Measurements from ENCODE around the gene PCNX2. TPM values are rescaled to one million over a fixed set of nuclear protein-coding genes. Genes with fewer than 3 reads are reported as not detected.

Gene PCNX2
- total RNA-seq, 1 donor from 2014 or later, result 25.5 TPM

GRCh38 chr1:233019778-233020325, 275.7 kb downstream of the PCNX2 start:
- no peak overlapping the region for H3K4me3 ChIP-seq (ENCODE audit: insufficient read depth, low read depth, low read length)
- peaks cover 6% of the 10 kb centered on the region for H3K4me1 Mint-ChIP-seq (ENCODE audit: low read depth, unreplicated experiment)
- H4K20me1 ChIP-seq (ENCODE audit: insufficient read depth, low read length), result no peaks in the 10 kb centered on the region
- no peak overlapping the region for H3K27ac ChIP-seq (ENCODE audit: low read depth, low read length)
- H3K27me3 Mint-ChIP-seq (ENCODE audit: low read depth, unreplicated experiment), result no peaks in the 10 kb centered on the region
- no peaks in the 10 kb centered on the region for H3K27me3 ChIP-seq (ENCODE audit: insufficient read depth, low read length)
- no peak overlapping the region for H2AFZ ChIP-seq (ENCODE audit: low read depth, low read length)
- no peaks in the 10 kb centered on the region for H3K9me3 ChIP-seq (ENCODE audit: insufficient read depth, low read depth, low read length)
- peak overlapping the region; percentile 38 for H3K4me2 ChIP-seq (ENCODE audit: low read length)
- FAIRE-seq, result no peak
- H3K36me3 ChIP-seq (ENCODE audit: insufficient read depth, low read length), result no peaks in the 10 kb centered on the region
- DNase-seq (ENCODE audit: low read depth), result peak; percentile 40
- peak overlapping the region; percentile 4 for H3K9ac ChIP-seq (ENCODE audit: low read length)
- H3K9me3 Mint-ChIP-seq (ENCODE audit: unreplicated experiment), result peaks cover 2% of the 10 kb centered on the region
- no peak overlapping the region for H3K27ac Mint-ChIP-seq (ENCODE audit: unreplicated experiment)
- no peak overlapping the region for H3K4me3 Mint-ChIP-seq (ENCODE audit: unreplicated experiment)
- TF ChIP-seq EZH2 (IDR thresholded peaks at IDR 0.05; ENCODE audit: insufficient read depth, low read length), result no peak
- TF ChIP-seq CTCF (IDR thresholded peaks at IDR 0.05; ENCODE audit: insufficient read depth, low read depth, low read length), result no peak
- peaks cover 10% of the 10 kb centered on the region for H3K4me1 ChIP-seq (ENCODE audit: insufficient read depth, low read length)
- no peaks in the 10 kb centered on the region for H3K79me2 ChIP-seq (ENCODE audit: insufficient read depth, low read length)
- H3K36me3 Mint-ChIP-seq (ENCODE audit: low read depth, unreplicated experiment), result peaks cover 17% of the 10 kb centered on the region

GRCh38 chr1:233019083-233019482, 276.4 kb downstream of the PCNX2 start:
- Mint-ChIP-seq H3K4me1 (ENCODE audit: low read depth, unreplicated experiment) (peaks cover 6% of the 10 kb centered on the region), H3K9me3 (ENCODE audit: unreplicated experiment) (peaks cover 2% of the 10 kb centered on the region), H3K27ac (ENCODE audit: unreplicated experiment) (no peak overlapping the region), H3K36me3 (ENCODE audit: low read depth, unreplicated experiment) (peaks cover 15% of the 10 kb centered on the region), H3K27me3 (ENCODE audit: low read depth, unreplicated experiment) (no peaks in the 10 kb centered on the region), H3K4me3 (ENCODE audit: unreplicated experiment) (no peak overlapping the region)
- no peak overlapping the region for H3K27ac ChIP-seq (ENCODE audit: low read depth, low read length)
- H3K4me1 ChIP-seq (ENCODE audit: insufficient read depth, low read length), result peaks cover 10% of the 10 kb centered on the region
- no peaks in the 10 kb centered on the region for H4K20me1 ChIP-seq (ENCODE audit: insufficient read depth, low read length)
- no peaks in the 10 kb centered on the region for H3K79me2 ChIP-seq (ENCODE audit: insufficient read depth, low read length)
- H3K4me2 ChIP-seq (ENCODE audit: low read length), result no peak overlapping the region
- DNase-seq (ENCODE audit: low read depth) (no peak), FAIRE-seq (no peak)
- H2AFZ ChIP-seq (ENCODE audit: low read depth, low read length), result no peak overlapping the region
- no peak overlapping the region for H3K4me3 ChIP-seq (ENCODE audit: insufficient read depth, low read depth, low read length)
- TF ChIP-seq EZH2 (IDR thresholded peaks at IDR 0.05; ENCODE audit: insufficient read depth, low read length) (no peak), CTCF (IDR thresholded peaks at IDR 0.05; ENCODE audit: insufficient read depth, low read depth, low read length) (no peak)
- H3K36me3 ChIP-seq (ENCODE audit: insufficient read depth, low read length), result peaks cover 3% of the 10 kb centered on the region
- no peak overlapping the region for H3K9ac ChIP-seq (ENCODE audit: low read length)
- no peaks in the 10 kb centered on the region for H3K27me3 ChIP-seq (ENCODE audit: insufficient read depth, low read length)
- H3K9me3 ChIP-seq (ENCODE audit: insufficient read depth, low read depth, low read length), result no peaks in the 10 kb centered on the region

- H3K4me1 ChIP-seq (ENCODE audit: insufficient read depth, low read length), result peaks cover 10% of the 10 kb centered on the region
- H3K4me2 ChIP-seq (ENCODE audit: low read length), result no peak overlapping the region
- H3K9me3 Mint-ChIP-seq (ENCODE audit: unreplicated experiment), result no peaks in the 10 kb centered on the region
- H3K36me3 ChIP-seq (ENCODE audit: insufficient read depth, low read length), result peaks cover 3% of the 10 kb centered on the region
- peaks cover 3% of the 10 kb centered on the region for H3K27me3 Mint-ChIP-seq (ENCODE audit: low read depth, unreplicated experiment)
- H3K79me2 ChIP-seq (ENCODE audit: insufficient read depth, low read length), result no peaks in the 10 kb centered on the region
- FAIRE-seq (no peak), DNase-seq (ENCODE audit: low read depth) (no peak)
- H3K9ac ChIP-seq (ENCODE audit: low read length), result no peak overlapping the region
- no peak overlapping the region for H3K4me3 Mint-ChIP-seq (ENCODE audit: unreplicated experiment)
- H3K4me1 Mint-ChIP-seq (ENCODE audit: low read depth, unreplicated experiment), result peaks cover 6% of the 10 kb centered on the region
- no peaks in the 10 kb centered on the region for H4K20me1 ChIP-seq (ENCODE audit: insufficient read depth, low read length)
- H3K36me3 Mint-ChIP-seq (ENCODE audit: low read depth, unreplicated experiment), result peaks cover 25% of the 10 kb centered on the region
- TF ChIP-seq EZH2 (IDR thresholded peaks at IDR 0.05; ENCODE audit: insufficient read depth, low read length), result no peak
- no peak for TF ChIP-seq CTCF (IDR thresholded peaks at IDR 0.05; ENCODE audit: insufficient read depth, low read depth, low read length)
- no peak overlapping the region for H3K27ac Mint-ChIP-seq (ENCODE audit: unreplicated experiment)
- H3K27me3 ChIP-seq (ENCODE audit: insufficient read depth, low read length), result no peaks in the 10 kb centered on the region
- H3K27ac ChIP-seq (ENCODE audit: low read depth, low read length), result no peak overlapping the region
- no peak overlapping the region for H3K4me3 ChIP-seq (ENCODE audit: insufficient read depth, low read depth, low read length)
- H2AFZ ChIP-seq (ENCODE audit: low read depth, low read length), result no peak overlapping the region
- no peaks in the 10 kb centered on the region for H3K9me3 ChIP-seq (ENCODE audit: insufficient read depth, low read depth, low read length)
Measured at GRCh38 chr1:233016798-233017197, 278.7 kb downstream of the PCNX2 start.

All from astrocyte (in vitro differentiated cells and primary cell).